Activated naive CD8-positive, alpha-beta T cell treated with anti-CD3 and anti-CD28 coated beads, Interleukin-2, amount 10 ng/mL, durations not matched to agents 7 days and 5 days (primary cell): ENCODE data around the gene ANKRD29. TPM values are rescaled to one million over a fixed set of nuclear protein-coding genes. Genes with fewer than 3 reads are reported as not detected.
A peak's percentile ranks its signal among the peaks of the same experiment; 100 is the strongest.

Source experiments
- ATAC-seq: fragments of 150-1000 bp; cut with Tn5 transposase; one replicate; pipeline ENCODE4 v1.10.0; 2021; ENCODE audit warnings: low read depth, moderate library complexity
- POLR2A ChIA-PET: fragments of 350-600 bp; sonication (Branson Sonifier 250); formaldehyde crosslinking; loops from one replicate; lab custom pipeline; 2021; ENCODE audit warnings: antibody characterized with exemption; lab: Charles Lee
- DNase-seq: peaks from one replicate; pipeline ENCODE4 v3.0.0; 2021
- H3K27ac Mint-ChIP-seq: one replicate; pipeline ENCODE4 v1.8.0; 2022; ENCODE audit warnings: mild to moderate bottlenecking, mixed read lengths
- H3K27me3 Mint-ChIP-seq: one replicate; pipeline ENCODE4 v1.8.0; 2022; ENCODE audit warnings: mild to moderate bottlenecking, moderate library complexity, mixed read lengths
- H3K36me3 Mint-ChIP-seq: one replicate; pipeline ENCODE4 v1.8.0; 2021; ENCODE audit warnings: mild to moderate bottlenecking, mixed read lengths
- H3K4me1 Mint-ChIP-seq: one replicate; pipeline ENCODE4 v1.8.0; 2021; ENCODE audit warnings: mixed read lengths
- H3K4me3 Mint-ChIP-seq: one replicate; pipeline ENCODE4 v1.8.0; 2022; ENCODE audit warnings: mild to moderate bottlenecking, moderate library complexity, mixed read lengths
- H3K9me3 Mint-ChIP-seq: one replicate; pipeline ENCODE4 v1.8.0; 2021; ENCODE audit warnings: mixed read lengths
- total RNA-seq, 2 experiments: library from RNA; stranded (reverse); gene quantifications; one replicate each; pipeline ENCODE4 v1.2.3, GENCODE V29; 2021

The ANKRD29 gene
- total RNA-seq, 2 experiments from 2014 or later: not detected

- H3K36me3 Mint-ChIP-seq: no peaks in the 10 kb centered on the region
- POLR2A ChIA-PET: interaction anchor here (0.9 kb wide), 1 partner anchor 23 kb away, joined by 3 read pairs; no protein-coding TSS in a partner anchor
- no peak overlapping the region for H3K4me3 Mint-ChIP-seq
- H3K4me1 Mint-ChIP-seq: peaks cover 10% of the 10 kb centered on the region
- H3K27me3 Mint-ChIP-seq: peaks cover 42% of the 10 kb centered on the region
- no peaks in the 10 kb centered on the region for H3K9me3 Mint-ChIP-seq
- DNase-seq: no peak
- H3K27ac Mint-ChIP-seq: no peak overlapping the region
- ATAC-seq: no peak
These were observed 32.1 kb upstream of the ANKRD29 start for GRCh38 chr18:23694637-23695430.

GRCh38 chr18:23693846-23694245 is 31.1 kb upstream of the ANKRD29 start:
- Mint-ChIP-seq H3K4me3 (no peak overlapping the region), H3K36me3 (no peaks in the 10 kb centered on the region), H3K9me3 (no peaks in the 10 kb centered on the region), H3K4me1 (peaks cover 8% of the 10 kb centered on the region), H3K27ac (no peak overlapping the region), H3K27me3 (peaks cover 47% of the 10 kb centered on the region)
- POLR2A ChIA-PET: no interaction called here
- no peak for DNase-seq
- no peak for ATAC-seq

- DNase-seq (peak; percentile 29), ATAC-seq (no peak)
- peaks cover 10% of the 10 kb centered on the region for H3K4me1 Mint-ChIP-seq
- H3K27me3 Mint-ChIP-seq: peaks cover 70% of the 10 kb centered on the region
- no peak overlapping the region for H3K27ac Mint-ChIP-seq
- no peaks in the 10 kb centered on the region for H3K9me3 Mint-ChIP-seq
- H3K36me3 Mint-ChIP-seq: no peaks in the 10 kb centered on the region
- peak overlapping the region; percentile 30 for H3K4me3 Mint-ChIP-seq
- POLR2A ChIA-PET: no interaction called here
These were observed 27.9 kb upstream of the ANKRD29 start for GRCh38 chr18:23690505-23691068.

GRCh38 chr18:23689616-23690504 is 27.1 kb upstream of the ANKRD29 start:
- H3K4me3 Mint-ChIP-seq: peak overlapping the region; percentile 30
- no peaks in the 10 kb centered on the region for H3K9me3 Mint-ChIP-seq
- DNase-seq (peak; percentile 61), ATAC-seq (peak; percentile 64)
- H3K27me3 Mint-ChIP-seq: peaks cover 65% of the 10 kb centered on the region
- H3K27ac Mint-ChIP-seq: no peak overlapping the region
- POLR2A ChIA-PET: no interaction called here
- H3K36me3 Mint-ChIP-seq: no peaks in the 10 kb centered on the region
- peaks cover 10% of the 10 kb centered on the region for H3K4me1 Mint-ChIP-seq

- Mint-ChIP-seq H3K27ac (no peak within 1 kb of the TSS), H3K27me3 (peaks cover 65% of the 10 kb centered on the region)
These were observed 26.4 kb upstream of the ANKRD29 start, which contains the start of gene LAMA3 for GRCh38 chr18:23689031-23689615. LAMA3 (plus strand) TSS chr18:23689453; CDS start chr18:23689684, 231 bp downstream.

GRCh38 chr18:23688528-23688927 is 25.8 kb upstream of the ANKRD29 start:
- Mint-ChIP-seq H3K4me1 (peaks cover 8% of the 10 kb centered on the region), H3K4me3 (peak overlapping the region; percentile 56), H3K9me3 (peaks cover 2% of the 10 kb centered on the region), H3K27ac (no peak overlapping the region), H3K27me3 (peaks cover 63% of the 10 kb centered on the region), H3K36me3 (no peaks in the 10 kb centered on the region)
- no peak for ATAC-seq
- no peak for DNase-seq
- POLR2A ChIA-PET: interaction anchor here (0.7 kb wide), 1 partner anchor 135 kb away, joined by 3 read pairs; no protein-coding TSS in a partner anchor

More at GRCh38 chr18:23689031-23689615, 26.4 kb upstream of the ANKRD29 start, which contains the start of gene LAMA3:
- no peak for DNase-seq
- peaks cover 8% of the 10 kb centered on the region for H3K4me1 Mint-ChIP-seq
- H3K9me3 Mint-ChIP-seq: peaks cover 2% of the 10 kb centered on the region
- POLR2A ChIA-PET: no interaction called here
- no peaks in the 10 kb centered on the region for H3K36me3 Mint-ChIP-seq
- H3K4me3 Mint-ChIP-seq: peak within 1 kb of the TSS; percentile 56
- peak; percentile 81 for ATAC-seq

GRCh38 chr18:23684515-23685197 is 21.9 kb upstream of the ANKRD29 start:
- POLR2A ChIA-PET: no interaction called here
- no peak overlapping the region for H3K4me3 Mint-ChIP-seq
- H3K36me3 Mint-ChIP-seq: no peaks in the 10 kb centered on the region
- peaks cover 2% of the 10 kb centered on the region for H3K9me3 Mint-ChIP-seq
- peaks cover 53% of the 10 kb centered on the region for H3K27me3 Mint-ChIP-seq
- H3K27ac Mint-ChIP-seq: no peak overlapping the region
- DNase-seq: no peak
- no peak for ATAC-seq
- H3K4me1 Mint-ChIP-seq: peaks cover 5% of the 10 kb centered on the region

GRCh38 chr18:23683671-23684070 is 21.0 kb upstream of the ANKRD29 start:
- Mint-ChIP-seq H3K4me3 (no peak overlapping the region), H3K27me3 (peaks cover 53% of the 10 kb centered on the region), H3K27ac (no peak overlapping the region), H3K4me1 (peaks cover 2% of the 10 kb centered on the region), H3K36me3 (no peaks in the 10 kb centered on the region), H3K9me3 (peaks cover 2% of the 10 kb centered on the region)
- ATAC-seq (no peak), DNase-seq (no peak)
- POLR2A ChIA-PET: no interaction called here

GRCh38 chr18:23683155-23683554 is 20.4 kb upstream of the ANKRD29 start:
- POLR2A ChIA-PET: no interaction called here
- H3K4me1 Mint-ChIP-seq: no peaks in the 10 kb centered on the region
- ATAC-seq (no peak), DNase-seq (no peak)
- peaks cover 2% of the 10 kb centered on the region for H3K9me3 Mint-ChIP-seq
- H3K27ac Mint-ChIP-seq: no peak overlapping the region
- H3K4me3 Mint-ChIP-seq: no peak overlapping the region
- H3K36me3 Mint-ChIP-seq: no peaks in the 10 kb centered on the region
- H3K27me3 Mint-ChIP-seq: peaks cover 51% of the 10 kb centered on the region

GRCh38 chr18:23682472-23682871 is 19.8 kb upstream of the ANKRD29 start:
- peaks cover 45% of the 10 kb centered on the region for H3K27me3 Mint-ChIP-seq
- H3K9me3 Mint-ChIP-seq: peaks cover 2% of the 10 kb centered on the region
- no peaks in the 10 kb centered on the region for H3K4me1 Mint-ChIP-seq
- no peak overlapping the region for H3K4me3 Mint-ChIP-seq
- POLR2A ChIA-PET: no interaction called here
- no peak for DNase-seq
- no peak for ATAC-seq
- H3K36me3 Mint-ChIP-seq: no peaks in the 10 kb centered on the region
- no peak overlapping the region for H3K27ac Mint-ChIP-seq

GRCh38 chr18:23682045-23682444 is 19.3 kb upstream of the ANKRD29 start:
- POLR2A ChIA-PET: no interaction called here
- H3K4me3 Mint-ChIP-seq: no peak overlapping the region
- H3K27ac Mint-ChIP-seq: no peak overlapping the region
- H3K27me3 Mint-ChIP-seq: peaks cover 41% of the 10 kb centered on the region
- no peaks in the 10 kb centered on the region for H3K4me1 Mint-ChIP-seq
- no peaks in the 10 kb centered on the region for H3K36me3 Mint-ChIP-seq
- DNase-seq (no peak), ATAC-seq (no peak)
- H3K9me3 Mint-ChIP-seq: peaks cover 2% of the 10 kb centered on the region

- Mint-ChIP-seq H3K4me3 (no peak overlapping the region), H3K4me1 (no peaks in the 10 kb centered on the region), H3K9me3 (no peaks in the 10 kb centered on the region), H3K27ac (no peak overlapping the region), H3K27me3 (peaks cover 33% of the 10 kb centered on the region), H3K36me3 (no peaks in the 10 kb centered on the region)
- POLR2A ChIA-PET: no interaction called here
- no peak for ATAC-seq
- no peak for DNase-seq
These were observed 13.2 kb upstream of the ANKRD29 start for GRCh38 chr18:23675896-23676295.
